Fibroblast of lung (primary cell): ENCODE measurements around the gene CDH6. TPM values are rescaled to one million over a fixed set of nuclear protein-coding genes. Genes with fewer than 3 reads are reported as not detected.

Source experiments
- DNase-seq, 2 donors: peaks; one replicate each; pipeline versions ENCODE4 v3.0.0 to v3.0.0-alpha.2; 2010; ENCODE audit warnings: low read depth in 2 of 2
- H2AFZ ChIP-seq: 2 replicates; pipeline ENCODE4 v1.5.1; 2012; ENCODE audit warnings: low read length, control low read depth, inconsistent platforms
- H3K27ac ChIP-seq: 2 replicates; pipeline ENCODE4 v1.5.1; 2011; ENCODE audit warnings: low read length, control low read depth; ENCODE audit not compliant: insufficient read depth
- H3K27me3 ChIP-seq: 2 replicates; pipeline ENCODE4 v1.5.1; 2011; ENCODE audit warnings: mild to moderate bottlenecking, low read length; ENCODE audit not compliant: control insufficient read depth, insufficient read depth
- H3K36me3 ChIP-seq: 2 replicates; pipeline ENCODE4 v1.5.1; 2011; ENCODE audit warnings: low read length; ENCODE audit not compliant: control insufficient read depth, insufficient read depth
- H3K4me1 ChIP-seq: 2 replicates; pipeline ENCODE4 v1.5.1; 2011; ENCODE audit warnings: low read length; ENCODE audit not compliant: control insufficient read depth, insufficient read depth; ENCODE audit errors: extremely low read depth
- H3K4me2 ChIP-seq: 2 replicates; pipeline ENCODE4 v1.5.1; 2011; ENCODE audit warnings: low read length, control low read depth; ENCODE audit not compliant: insufficient read depth; ENCODE audit errors: extremely low read depth
- H3K4me3 ChIP-seq, 4 experiments: fragments of 200-600 bp in 1 of 4; sonication (generic) in 1 of 4; replicated peaks in 1 of 4; 2 replicates each; pipeline ENCODE4 v1.5.1; 2011 to 2016; ENCODE audit warnings: low read length in 4 of 4, low read depth in 3 of 4, mild to moderate bottlenecking in 3 of 4, control low read depth in 2 of 4, inconsistent platforms in 1 of 4, mixed read lengths in 1 of 4; ENCODE audit not compliant: insufficient read depth in 1 of 4; ENCODE audit errors: control extremely low read depth in 1 of 4
- H3K79me2 ChIP-seq: 2 replicates; pipeline ENCODE4 v1.5.1; 2012; ENCODE audit warnings: mild to moderate bottlenecking, low read length, inconsistent platforms; ENCODE audit not compliant: control insufficient read depth, insufficient read depth
- H3K9ac ChIP-seq: 2 replicates; pipeline ENCODE4 v1.5.1; 2011; ENCODE audit warnings: mild to moderate bottlenecking, low read length, control low read depth; ENCODE audit not compliant: insufficient read depth
- H3K9me3 ChIP-seq: 2 replicates; pipeline ENCODE4 v1.5.1; 2012; ENCODE audit warnings: low read depth, low read length; ENCODE audit not compliant: control insufficient read depth, insufficient read depth
- H4K20me1 ChIP-seq: 2 replicates; pipeline ENCODE4 v1.5.1; 2011; ENCODE audit warnings: low read length; ENCODE audit not compliant: control insufficient read depth, insufficient read depth; ENCODE audit errors: extremely low read depth
- EZH2 ChIP-seq: IDR thresholded peaks from 2 replicates; pipeline ENCODE4 v1.5.1; 2012; ENCODE audit warnings: low read length, control low read depth, mild to moderate bottlenecking; ENCODE audit errors: missing control alignments
- polyA plus RNA-seq, 2 donors: library from polyadenylated mRNA; depleted of rRNA in 1 of 2; stranded (reverse) in 1 of 2; unstranded in 1 of 2; fragments of >200 nt; gene quantifications; 2 replicates each; pipeline ENCODE4 v1.2.1, GENCODE V29; 2011 to 2012; ENCODE audit warnings: missing spikeins in 1 of 2
- total RNA-seq: library from RNA; depleted of rRNA; stranded (reverse); fragments of >200 nt; gene quantifications from 2 replicates; pipeline ENCODE4 v1.2.1, GENCODE V29; 2014
- TF ChIP-seq, protein P1 (sequence below), 2 donors: IDR thresholded peaks in 1 of 2; conservative IDR thresholded peaks in 1 of 2; 1 replicate in 1 of 2; 2 replicates in 1 of 2; pipeline ENCODE4 v1.5.1; 2011 to 2012; ENCODE audit warnings: low read length in 2 of 2, control low read depth in 1 of 2, inconsistent platforms in 1 of 2, low read depth in 1 of 2, mild to moderate bottlenecking in 1 of 2

Gene CDH6
- total and polyA plus RNA-seq, 2 donors (not counting 1 experiment from before 2014, with no cell fraction given), result 10.4 to 18.8 TPM

DNA sequence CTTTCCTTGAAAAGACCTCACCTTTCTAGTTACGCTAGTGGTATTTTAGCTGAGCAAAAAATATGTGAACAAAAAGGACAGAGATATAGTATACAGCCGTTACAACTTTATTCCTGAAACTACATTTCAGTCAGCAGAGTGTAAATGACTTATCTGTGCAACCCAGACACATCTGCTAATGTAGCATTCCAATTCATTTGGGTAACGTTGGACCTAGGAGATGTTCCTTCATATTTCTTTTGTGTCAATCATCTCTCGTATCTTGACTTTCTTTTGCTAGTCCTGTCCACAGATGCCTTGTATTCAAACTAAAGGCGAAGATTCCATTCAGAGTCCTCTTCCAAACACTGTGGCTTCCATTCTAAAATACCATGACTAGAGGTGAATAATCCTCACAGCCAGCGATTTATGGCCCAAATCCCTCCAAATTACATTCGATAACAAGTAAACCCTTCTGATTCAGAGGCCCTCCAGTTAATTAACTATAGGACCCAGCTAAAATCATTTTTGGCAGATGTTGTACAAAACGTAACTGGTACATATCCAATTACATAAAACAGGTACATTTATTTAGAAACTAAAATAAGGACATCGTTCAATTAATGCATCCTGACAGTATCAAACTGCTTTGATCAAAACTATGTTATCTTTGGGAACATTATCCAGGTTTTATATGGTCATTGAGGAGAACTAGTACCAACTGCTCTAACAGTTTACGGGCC is 182.7 kb downstream of the CDH6 start:
- H3K4me1 ChIP-seq, result no peaks in the 10 kb centered on the region
- H2AFZ ChIP-seq, result no peak overlapping the region

DNA sequence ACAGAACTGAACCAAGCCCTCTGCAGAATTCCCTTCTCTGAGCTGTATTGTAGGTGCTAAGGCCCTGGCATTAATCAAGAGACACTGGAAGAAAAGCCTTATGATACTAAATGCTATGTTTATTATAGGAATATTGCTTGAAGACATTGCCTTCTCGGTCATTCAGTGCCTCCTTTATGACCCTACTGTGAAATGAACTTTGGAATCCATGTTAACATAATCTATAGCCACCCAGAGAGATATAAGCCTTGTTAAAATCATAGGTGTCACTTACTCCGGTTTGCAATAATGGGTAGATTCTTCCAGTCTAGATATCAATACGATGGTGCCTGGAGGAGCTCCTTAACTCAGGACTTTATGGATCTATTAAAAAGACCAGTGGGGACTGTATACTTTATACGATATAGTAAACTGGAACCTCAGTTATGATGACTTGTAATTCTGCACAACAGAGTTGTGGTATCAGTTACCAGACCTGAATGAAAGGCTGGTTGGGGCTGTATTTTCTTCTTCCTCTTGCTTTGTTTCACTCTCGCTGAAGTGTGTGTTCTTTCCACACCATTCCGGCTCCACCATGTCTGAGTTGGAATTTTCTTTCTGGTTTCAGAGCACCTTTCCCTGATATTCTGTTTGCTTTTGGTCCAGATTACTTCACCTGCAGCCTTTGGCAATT is 183.9 kb downstream of the CDH6 start:
- Histone ChIP-seq H3K79me2 (no peaks in the 10 kb centered on the region), H4K20me1 (no peaks in the 10 kb centered on the region), H3K4me2 (no peak overlapping the region), H3K9ac (no peak overlapping the region), H3K36me3 (no peaks in the 10 kb centered on the region), H3K9me3 (no peaks in the 10 kb centered on the region), H3K27ac (no peak overlapping the region), H3K27me3 (no peaks in the 10 kb centered on the region), H2AFZ (no peak overlapping the region), H3K4me3 (no peak overlapping the region), H3K4me1 (no peaks in the 10 kb centered on the region)
- TF ChIP-seq, protein P1, sequence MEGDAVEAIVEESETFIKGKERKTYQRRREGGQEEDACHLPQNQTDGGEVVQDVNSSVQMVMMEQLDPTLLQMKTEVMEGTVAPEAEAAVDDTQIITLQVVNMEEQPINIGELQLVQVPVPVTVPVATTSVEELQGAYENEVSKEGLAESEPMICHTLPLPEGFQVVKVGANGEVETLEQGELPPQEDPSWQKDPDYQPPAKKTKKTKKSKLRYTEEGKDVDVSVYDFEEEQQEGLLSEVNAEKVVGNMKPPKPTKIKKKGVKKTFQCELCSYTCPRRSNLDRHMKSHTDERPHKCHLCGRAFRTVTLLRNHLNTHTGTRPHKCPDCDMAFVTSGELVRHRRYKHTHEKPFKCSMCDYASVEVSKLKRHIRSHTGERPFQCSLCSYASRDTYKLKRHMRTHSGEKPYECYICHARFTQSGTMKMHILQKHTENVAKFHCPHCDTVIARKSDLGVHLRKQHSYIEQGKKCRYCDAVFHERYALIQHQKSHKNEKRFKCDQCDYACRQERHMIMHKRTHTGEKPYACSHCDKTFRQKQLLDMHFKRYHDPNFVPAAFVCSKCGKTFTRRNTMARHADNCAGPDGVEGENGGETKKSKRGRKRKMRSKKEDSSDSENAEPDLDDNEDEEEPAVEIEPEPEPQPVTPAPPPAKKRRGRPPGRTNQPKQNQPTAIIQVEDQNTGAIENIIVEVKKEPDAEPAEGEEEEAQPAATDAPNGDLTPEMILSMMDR (conservative IDR thresholded peaks at IDR 0.05 in 1 of 2, IDR thresholded peaks at IDR 0.05 in 1 of 2; ENCODE audit: low read depth in 1 of 2, low read length in 2 of 2), result no peak
- TF ChIP-seq EZH2, result no peak
- DNase-seq, result no peak

More for the DNA sequence above, 182.7 kb downstream of the CDH6 start:
- no peaks in the 10 kb centered on the region for H4K20me1 ChIP-seq
- H3K9me3 ChIP-seq, result no peaks in the 10 kb centered on the region
- no peak for TF ChIP-seq EZH2
- TF ChIP-seq, protein P1 (conservative IDR thresholded peaks at IDR 0.05 in 1 of 2, IDR thresholded peaks at IDR 0.05 in 1 of 2; ENCODE audit: low read depth in 1 of 2, low read length in 2 of 2), result no peak
- H3K4me3 ChIP-seq, result no peak overlapping the region
- no peaks in the 10 kb centered on the region for H3K79me2 ChIP-seq
- no peaks in the 10 kb centered on the region for H3K27me3 ChIP-seq
- H3K27ac ChIP-seq, result no peak overlapping the region
- H3K9ac ChIP-seq, result no peak overlapping the region
- no peak overlapping the region for H3K4me2 ChIP-seq
- H3K36me3 ChIP-seq, result no peaks in the 10 kb centered on the region
- no peak for DNase-seq

DNA sequence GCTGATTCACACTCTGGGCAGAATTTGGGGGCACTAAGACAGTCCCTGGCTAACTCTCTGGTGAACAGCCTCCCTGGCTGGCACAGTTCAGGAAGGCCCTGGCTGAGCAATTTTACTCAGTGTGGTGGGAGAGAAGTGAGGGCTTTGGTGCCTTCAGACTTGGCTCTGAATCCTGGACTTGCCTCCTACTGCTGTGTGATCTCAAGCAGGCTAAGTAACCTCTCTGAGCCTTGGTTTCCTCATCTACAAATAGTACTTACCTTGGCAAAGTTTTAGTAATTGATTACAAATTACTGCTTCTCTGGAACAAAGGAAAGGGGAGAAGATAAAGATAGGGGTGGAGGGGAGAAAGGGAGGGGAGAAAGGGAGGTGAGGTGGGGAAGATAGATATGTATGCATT is 184.7 kb downstream of the CDH6 start:
- H3K79me2 ChIP-seq, result no peaks in the 10 kb centered on the region
- H3K36me3 ChIP-seq, result no peaks in the 10 kb centered on the region
- no peak overlapping the region for H3K4me3 ChIP-seq
- H3K9ac ChIP-seq, result no peak overlapping the region
- no peak overlapping the region for H3K27ac ChIP-seq
- no peak for TF ChIP-seq EZH2
- TF ChIP-seq, protein P1 (conservative IDR thresholded peaks at IDR 0.05 in 1 of 2, IDR thresholded peaks at IDR 0.05 in 1 of 2; ENCODE audit: low read depth in 1 of 2, low read length in 2 of 2), result no peak
- no peak overlapping the region for H2AFZ ChIP-seq
- no peaks in the 10 kb centered on the region for H4K20me1 ChIP-seq
- H3K4me1 ChIP-seq, result no peaks in the 10 kb centered on the region
- no peaks in the 10 kb centered on the region for H3K9me3 ChIP-seq
- H3K27me3 ChIP-seq, result no peaks in the 10 kb centered on the region
- H3K4me2 ChIP-seq, result no peak overlapping the region
- no peak for DNase-seq
